ENCODE results near the gene RTRAF. TPM values are rescaled to one million over a fixed set of nuclear protein-coding genes. Genes with fewer than 3 reads are reported as not detected.
A peak's percentile ranks its signal among the peaks of the same experiment; 100 is the strongest.

Gene RTRAF
- total RNA-seq, 2 experiments from 2014 or later = 213 to 244 TPM

GRCh38 chr14:52013984-52014600, 24.7 kb downstream of the RTRAF start:
- POLR2A ChIA-PET = no interaction called here
- CTCF ChIA-PET (ENCODE audit: unreplicated experiment) = interaction anchor here (1.0 kb wide), 1 partner anchor 237 kb away, joined by 3 read pairs; no protein-coding TSS in a partner anchor
- no peak overlapping the region for H3K27ac ChIP-seq (ENCODE audit: low read depth, low read length, poor library complexity, severe bottlenecking)
- H3K9me2 ChIP-seq (ENCODE audit: insufficient read depth, low read length) = no peaks in the 10 kb centered on the region
- no peaks in the 10 kb centered on the region for H3K79me2 ChIP-seq (ENCODE audit: insufficient read depth, low read depth, low read length)
- DNase-seq (ENCODE audit: low spot score) = peak; percentile 15
- intact Hi-C loops (cut with micrococcal nuclease; ENCODE audit: unreplicated experiment) = no loop called here
- H3K4me2 ChIP-seq (ENCODE audit: low read length) = no peak overlapping the region
- H3K4me3 ChIP-seq (ENCODE audit: low read depth, low read length, poor library complexity, severe bottlenecking) = no peak overlapping the region
- no TSS peak for BruUV-seq (replicated peaks)
- H3K9me3 ChIP-seq (ENCODE audit: low read length) = no peaks in the 10 kb centered on the region
- TF ChIP-seq CTCF (conservative IDR thresholded peaks at IDR 0.05; ENCODE audit: low read length) (peak; percentile 69), EZH2phosphoT487 (IDR thresholded peaks at IDR 0.05; ENCODE audit: borderline replicate concordance, low read depth, low read length) (no peak)
- H2AFZ ChIP-seq (ENCODE audit: low read length) = no peak overlapping the region
- H3K4me1 ChIP-seq (ENCODE audit: insufficient read depth, low read length, poor library complexity, severe bottlenecking) = no peaks in the 10 kb centered on the region
- H4K20me1 ChIP-seq (ENCODE audit: insufficient read depth, low read length) = no peaks in the 10 kb centered on the region
- H3K36me3 ChIP-seq (ENCODE audit: insufficient read depth, low read length) = peaks cover 30% of the 10 kb centered on the region

- no peak for TF ChIP-seq CTCF (conservative IDR thresholded peaks at IDR 0.05; ENCODE audit: low read length)
- POLR2A ChIA-PET = no interaction called here
Observed at GRCh38 chr14:52014601-52015267, 25.4 kb downstream of the RTRAF start.

GRCh38 chr14:52015411-52016030, 26.2 kb downstream of the RTRAF start:
- ChIA-PET POLR2A (no interaction called here), CTCF (ENCODE audit: unreplicated experiment) (no interaction called here)

More at GRCh38 chr14:52014601-52015267, 25.4 kb downstream of the RTRAF start:
- Histone ChIP-seq H4K20me1 (ENCODE audit: insufficient read depth, low read length) (no peaks in the 10 kb centered on the region), H3K4me1 (ENCODE audit: insufficient read depth, low read length, poor library complexity, severe bottlenecking) (no peaks in the 10 kb centered on the region), H3K9me3 (ENCODE audit: low read length) (no peaks in the 10 kb centered on the region), H3K36me3 (ENCODE audit: insufficient read depth, low read length) (peaks cover 23% of the 10 kb centered on the region), H3K9me2 (ENCODE audit: insufficient read depth, low read length) (no peaks in the 10 kb centered on the region), H3K4me2 (ENCODE audit: low read length) (no peak overlapping the region), H3K79me2 (ENCODE audit: insufficient read depth, low read depth, low read length) (no peaks in the 10 kb centered on the region), H3K4me3 (ENCODE audit: low read depth, low read length, poor library complexity, severe bottlenecking) (no peak overlapping the region), H3K27ac (ENCODE audit: low read depth, low read length, poor library complexity, severe bottlenecking) (no peak overlapping the region), H2AFZ (ENCODE audit: low read length) (no peak overlapping the region)
- intact Hi-C loops (cut with micrococcal nuclease; ENCODE audit: unreplicated experiment) = no loop called here
- CTCF ChIA-PET (ENCODE audit: unreplicated experiment) = interaction anchor here (1.0 kb wide), 1 partner anchor 238 kb away, joined by 3 read pairs; no protein-coding TSS in a partner anchor
- no TSS peak for BruUV-seq (replicated peaks)
- DNase-seq (ENCODE audit: low spot score) = no peak

More at GRCh38 chr14:52015411-52016030, 26.2 kb downstream of the RTRAF start:
- no peaks in the 10 kb centered on the region for H3K9me2 ChIP-seq (ENCODE audit: insufficient read depth, low read length)
- H2AFZ ChIP-seq (ENCODE audit: low read length) = no peak overlapping the region
- no peaks in the 10 kb centered on the region for H4K20me1 ChIP-seq (ENCODE audit: insufficient read depth, low read length)
- BruUV-seq (replicated peaks) = no TSS peak
- TF ChIP-seq CTCF (conservative IDR thresholded peaks at IDR 0.05; ENCODE audit: low read length) = peak; percentile 56
- no peak for TF ChIP-seq EZH2phosphoT487 (IDR thresholded peaks at IDR 0.05; ENCODE audit: borderline replicate concordance, low read depth, low read length)
- H3K4me2 ChIP-seq (ENCODE audit: low read length) = no peak overlapping the region
- peak; percentile 4 for DNase-seq (ENCODE audit: low spot score)
- H3K27ac ChIP-seq (ENCODE audit: low read depth, low read length, poor library complexity, severe bottlenecking) = no peak overlapping the region
- no peak overlapping the region for H3K4me3 ChIP-seq (ENCODE audit: low read depth, low read length, poor library complexity, severe bottlenecking)
- H3K79me2 ChIP-seq (ENCODE audit: insufficient read depth, low read depth, low read length) = no peaks in the 10 kb centered on the region
- no peaks in the 10 kb centered on the region for H3K9me3 ChIP-seq (ENCODE audit: low read length)
- peaks cover 15% of the 10 kb centered on the region for H3K36me3 ChIP-seq (ENCODE audit: insufficient read depth, low read length)
- intact Hi-C loops (cut with micrococcal nuclease; ENCODE audit: unreplicated experiment) = no loop called here
- H3K4me1 ChIP-seq (ENCODE audit: insufficient read depth, low read length, poor library complexity, severe bottlenecking) = no peaks in the 10 kb centered on the region

All from OCI-LY7 (cell line).